ENCODE data around the gene RPL27. TPM values are rescaled to one million over a fixed set of nuclear protein-coding genes. Genes with fewer than 3 reads are reported as not detected.
"Not testable (repeated sequence)": the region's sequence is repeated elsewhere in the genome, so short reads cannot be mapped to it uniquely, and the experiment has no call there.

The RPL27 gene
- total and polyA plus RNA-seq, 2 of the 8 experiments (the other 6 are each of a cell fraction or from before 2014, with no cell fraction given), result 1,415 to 3,779 TPM

DNA sequence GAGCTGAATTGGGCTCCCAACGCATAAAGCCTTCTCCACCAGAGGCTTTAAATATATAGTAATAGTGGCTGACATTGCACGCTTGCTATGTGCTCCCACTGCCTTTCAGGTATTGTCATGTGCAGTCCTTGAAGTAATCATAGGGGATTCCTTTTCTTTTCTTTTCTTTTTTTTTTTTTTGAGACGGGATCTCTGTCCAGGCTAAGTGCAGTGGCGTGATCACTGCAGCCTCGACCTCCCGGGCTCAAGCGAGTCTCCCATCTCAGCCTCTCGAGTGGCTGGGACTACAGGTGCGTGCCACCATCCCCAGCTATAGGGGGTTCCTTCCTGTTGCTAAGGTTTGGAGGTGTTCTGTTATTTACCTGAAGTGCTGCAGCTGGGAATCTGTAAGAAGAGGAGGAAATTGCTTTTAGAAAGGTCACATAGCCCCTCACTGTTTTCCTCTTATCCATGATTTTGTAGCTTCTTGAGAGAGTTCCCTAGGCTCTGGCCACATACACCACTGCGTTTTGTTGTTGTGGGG is 845 bp downstream of the RPL27 start (continued):
- no peak for TF ChIP-seq SUZ12 (IDR thresholded peaks at IDR 0.05; ENCODE audit: low read length)

DNA sequence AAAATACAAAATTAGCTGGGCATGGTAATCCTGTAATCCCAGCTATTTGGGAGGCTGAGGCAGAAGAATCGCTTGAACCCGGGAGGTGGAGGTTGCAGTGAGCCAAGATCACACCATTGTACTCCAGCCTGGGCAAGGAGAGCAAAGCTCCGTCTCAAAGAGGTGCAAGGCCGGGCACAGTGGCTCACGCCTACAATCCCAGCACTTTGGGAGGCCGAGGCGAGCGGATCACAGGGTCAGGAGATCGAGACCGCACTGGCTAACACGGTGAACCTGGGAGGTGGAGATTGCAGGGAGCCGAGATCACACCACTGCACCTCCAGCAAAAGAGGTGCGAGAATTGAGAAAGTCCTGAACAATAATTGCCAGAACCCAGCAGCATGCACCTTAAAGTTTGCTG is 2.7 kb downstream of the RPL27 start:
- H4K20me1 ChIP-seq (replicated peaks in 1 of 2; ENCODE audit: control insufficient read depth in 1 of 2, insufficient read depth in 2 of 2, low read length in 2 of 2); H2BK20ac ChIP-seq (ENCODE audit: low read length); H3K23ac ChIP-seq (ENCODE audit: insufficient read length); H3K79me1 ChIP-seq (ENCODE audit: low read depth, low read length); H2AK5ac ChIP-seq (ENCODE audit: low read depth, low read length); H3K4me2 ChIP-seq (ENCODE audit: insufficient read depth in 1 of 2, low read depth in 2 of 2, low read length in 2 of 2); H3K27ac ChIP-seq (ENCODE audit: low read depth, low read length); H3K4me3 ChIP-seq (ENCODE audit: extremely low read depth in 1 of 4, insufficient read depth in 2 of 4, low read depth in 3 of 4, low read length in 4 of 4); H4K5ac ChIP-seq (ENCODE audit: insufficient read length, low read depth, low read length); H3K56ac ChIP-seq (replicated peaks; ENCODE audit: insufficient read length, low read depth, low read length); H3K14ac ChIP-seq (ENCODE audit: insufficient read length); H2AFZ ChIP-seq (ENCODE audit: low read length); H2BK15ac ChIP-seq (ENCODE audit: low read length); H2BK12ac ChIP-seq (ENCODE audit: low read depth, low read length); H4K91ac ChIP-seq (replicated peaks; ENCODE audit: insufficient read length, low read length); H2BK120ac ChIP-seq (replicated peaks; ENCODE audit: low read depth, low read length); FAIRE-seq; H3K9me3 ChIP-seq (ENCODE audit: insufficient read depth in 2 of 2, low read depth in 1 of 2, low read length in 1 of 2); H3K18ac ChIP-seq (ENCODE audit: extremely low read depth, low read length); H3K27me3 ChIP-seq (replicated peaks in 1 of 4; ENCODE audit: control insufficient read depth in 3 of 4, extremely low read depth in 1 of 4, insufficient read depth in 3 of 4, low read length in 3 of 4); H3K4ac ChIP-seq (replicated peaks; ENCODE audit: insufficient read length, low read depth, low read length); H3K23me2 ChIP-seq (ENCODE audit: low read depth, low read length); DNase-seq (ENCODE audit: low read depth in 1 of 2, low spot score in 2 of 2): not testable (repeated sequence)
- POLR2A ChIA-PET (ENCODE audit: partially characterized antibody), result interaction anchor here (0.6 to 8.2 kb wide), 7 partner anchors 12 to 155 kb away, joined by 3 to 123 read pairs (median 4); partner anchors contain the start of genes RND2 and VAT1
- H3K79me2 ChIP-seq (ENCODE audit: control insufficient read depth in 1 of 2, insufficient read depth in 2 of 2, low read length in 2 of 2), result peaks cover 11 to 20% of the 10 kb centered on the region in 2 experiments
- H3K9ac ChIP-seq (replicated peaks in 1 of 4; ENCODE audit: extremely low read depth in 1 of 4, low read depth in 3 of 4, low read length in 3 of 4), result peak overlapping the region in 1 of 4 experiments; percentile 45; a peak in 2 of 7 replicates
- WGBS, 2 experiments (ENCODE audit: extremely low coverage in 1 of 2, insufficient coverage in 1 of 2, insufficient read length in 1 of 2, insufficient replicate concordance in 2 of 2, low coverage in 1 of 2, low lambda C conversion rate in 2 of 2, missing lambda C conversion rate in 1 of 2), result 95% methylated on average over 13 of the region's 13 CpGs; no CpG with 5 or more reads in 1 of the 2 experiments
- H3K36me3 ChIP-seq (ENCODE audit: control insufficient read depth in 2 of 4, insufficient read depth in 4 of 4, low read length in 3 of 4), result peaks cover 18 to 48% (median 33%) of the 10 kb centered on the region in 4 experiments
- peaks cover 3 to 12% (median 4%) of the 10 kb centered on the region in 4 experiments; a peak in 6 of 7 replicates for H3K4me1 ChIP-seq (replicated peaks in 1 of 4; ENCODE audit: control insufficient read depth in 3 of 4, insufficient read depth in 4 of 4, low read length in 3 of 4)
- 0 out of 2 replicates have a peak overlapping the region, but pooled peaks have one; percentile 60 for H2BK5ac ChIP-seq (ENCODE audit: low read depth, low read length)
- CTCF ChIA-PET (ENCODE audit: partially characterized antibody), result interaction anchor here (0.5 to 1.3 kb wide), 2 partner anchors 14 to 413 kb away, joined by 3 read pairs; no protein-coding TSS in a partner anchor
- H4K8ac ChIP-seq (ENCODE audit: extremely low read depth, insufficient read depth, low read length), result peak overlapping the region; percentile 78; the same call in 1 of the 2 replicates

Data from H1 (cell line).